ENCODE data around the gene TEAD1. TPM values are rescaled to one million over a fixed set of nuclear protein-coding genes. Genes with fewer than 3 reads are reported as not detected.

The TEAD1 gene
- total RNA-seq, 4 donors from 2014 or later, result 38.8 to 110 (median 75.3) TPM

DNA sequence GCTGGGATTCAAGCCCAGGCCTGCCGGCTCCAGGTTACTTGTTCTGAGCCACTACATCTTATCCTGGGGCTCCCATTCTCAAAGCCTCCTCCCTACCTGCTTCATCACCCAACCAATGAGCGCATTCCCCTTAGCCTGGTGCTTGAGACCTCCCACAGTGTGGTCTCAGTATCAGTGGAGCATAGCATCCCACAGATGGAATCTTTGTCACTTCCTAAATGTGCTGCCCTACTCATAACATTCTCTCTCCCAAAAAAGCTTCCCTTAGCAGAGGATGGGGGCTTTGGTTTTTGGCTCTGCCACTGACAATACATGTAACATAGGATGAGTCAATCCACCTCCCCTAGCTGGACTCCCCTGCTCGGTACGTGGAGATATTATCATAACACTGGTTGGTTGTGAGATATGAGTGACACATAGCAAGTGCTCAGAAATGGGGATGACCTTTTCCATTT is 28.8 kb downstream of the TEAD1 start:
- Histone ChIP-seq H3K27ac (no peak overlapping the region), H3K4me1 (peaks cover 0 to 3% of the 10 kb centered on the region in 2 donors), H3K27me3 (no peaks in the 10 kb centered on the region), H3K9me3 (no peaks in the 10 kb centered on the region), H3K36me3 (no peaks in the 10 kb centered on the region), H3K4me3 (no peak overlapping the region)
- no peak for DNase-seq
- intact Hi-C loops (cut with DNase I; ENCODE audit: low total_unique reads), result no loop called here
- no peak for TF ChIP-seq POLR2A (IDR thresholded peaks at IDR 0.05)
- TF ChIP-seq, protein P1, sequence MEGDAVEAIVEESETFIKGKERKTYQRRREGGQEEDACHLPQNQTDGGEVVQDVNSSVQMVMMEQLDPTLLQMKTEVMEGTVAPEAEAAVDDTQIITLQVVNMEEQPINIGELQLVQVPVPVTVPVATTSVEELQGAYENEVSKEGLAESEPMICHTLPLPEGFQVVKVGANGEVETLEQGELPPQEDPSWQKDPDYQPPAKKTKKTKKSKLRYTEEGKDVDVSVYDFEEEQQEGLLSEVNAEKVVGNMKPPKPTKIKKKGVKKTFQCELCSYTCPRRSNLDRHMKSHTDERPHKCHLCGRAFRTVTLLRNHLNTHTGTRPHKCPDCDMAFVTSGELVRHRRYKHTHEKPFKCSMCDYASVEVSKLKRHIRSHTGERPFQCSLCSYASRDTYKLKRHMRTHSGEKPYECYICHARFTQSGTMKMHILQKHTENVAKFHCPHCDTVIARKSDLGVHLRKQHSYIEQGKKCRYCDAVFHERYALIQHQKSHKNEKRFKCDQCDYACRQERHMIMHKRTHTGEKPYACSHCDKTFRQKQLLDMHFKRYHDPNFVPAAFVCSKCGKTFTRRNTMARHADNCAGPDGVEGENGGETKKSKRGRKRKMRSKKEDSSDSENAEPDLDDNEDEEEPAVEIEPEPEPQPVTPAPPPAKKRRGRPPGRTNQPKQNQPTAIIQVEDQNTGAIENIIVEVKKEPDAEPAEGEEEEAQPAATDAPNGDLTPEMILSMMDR (IDR thresholded peaks at IDR 0.05), result no peak

DNA sequence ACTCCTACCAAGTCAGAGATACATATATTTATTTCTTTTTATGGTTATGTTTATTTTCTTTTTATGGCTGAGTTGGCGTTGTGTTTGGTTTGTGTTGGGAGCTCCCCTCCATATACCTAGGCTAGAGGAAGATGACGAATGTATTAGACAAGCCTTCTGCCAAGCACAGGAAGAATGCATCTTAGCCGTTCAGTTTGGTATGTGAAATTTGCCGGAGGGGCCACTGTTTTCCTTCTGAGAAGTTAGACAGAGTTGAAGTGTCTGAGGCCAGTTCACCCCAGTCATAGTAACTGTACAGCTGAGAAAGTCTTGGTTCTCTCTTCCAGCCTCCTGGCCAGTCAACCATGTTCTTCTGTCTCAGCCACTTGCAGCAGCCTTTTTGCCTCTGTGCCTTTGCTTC is 29.8 kb downstream of the TEAD1 start:
- H3K9me3 ChIP-seq, result no peaks in the 10 kb centered on the region
- TF ChIP-seq, protein P1 (IDR thresholded peaks at IDR 0.05), result no peak
- TF ChIP-seq POLR2A (IDR thresholded peaks at IDR 0.05), result no peak
- H3K4me3 ChIP-seq, result no peak overlapping the region
- H3K27ac ChIP-seq, result no peak overlapping the region
- intact Hi-C loops (cut with DNase I; ENCODE audit: low total_unique reads), result no loop called here
- H3K36me3 ChIP-seq, result no peaks in the 10 kb centered on the region
- H3K27me3 ChIP-seq, result no peaks in the 10 kb centered on the region
- H3K4me1 ChIP-seq, result peaks cover 0 to 3% of the 10 kb centered on the region in 2 donors
- no peak for DNase-seq

GRCh38 chr11:12705874-12706273 is 31.7 kb downstream of the TEAD1 start:
- TF ChIP-seq, protein P1 (IDR thresholded peaks at IDR 0.05), result no peak
- TF ChIP-seq POLR2A (IDR thresholded peaks at IDR 0.05), result no peak
- Histone ChIP-seq H3K4me1 (peaks cover 0 to 2% of the 10 kb centered on the region in 2 donors), H3K9me3 (no peaks in the 10 kb centered on the region), H3K36me3 (no peaks in the 10 kb centered on the region), H3K27ac (no peak overlapping the region), H3K27me3 (no peaks in the 10 kb centered on the region), H3K4me3 (no peak overlapping the region)
- DNase-seq, result no peak
- intact Hi-C loops (cut with DNase I; ENCODE audit: low total_unique reads), result no loop called here

DNA sequence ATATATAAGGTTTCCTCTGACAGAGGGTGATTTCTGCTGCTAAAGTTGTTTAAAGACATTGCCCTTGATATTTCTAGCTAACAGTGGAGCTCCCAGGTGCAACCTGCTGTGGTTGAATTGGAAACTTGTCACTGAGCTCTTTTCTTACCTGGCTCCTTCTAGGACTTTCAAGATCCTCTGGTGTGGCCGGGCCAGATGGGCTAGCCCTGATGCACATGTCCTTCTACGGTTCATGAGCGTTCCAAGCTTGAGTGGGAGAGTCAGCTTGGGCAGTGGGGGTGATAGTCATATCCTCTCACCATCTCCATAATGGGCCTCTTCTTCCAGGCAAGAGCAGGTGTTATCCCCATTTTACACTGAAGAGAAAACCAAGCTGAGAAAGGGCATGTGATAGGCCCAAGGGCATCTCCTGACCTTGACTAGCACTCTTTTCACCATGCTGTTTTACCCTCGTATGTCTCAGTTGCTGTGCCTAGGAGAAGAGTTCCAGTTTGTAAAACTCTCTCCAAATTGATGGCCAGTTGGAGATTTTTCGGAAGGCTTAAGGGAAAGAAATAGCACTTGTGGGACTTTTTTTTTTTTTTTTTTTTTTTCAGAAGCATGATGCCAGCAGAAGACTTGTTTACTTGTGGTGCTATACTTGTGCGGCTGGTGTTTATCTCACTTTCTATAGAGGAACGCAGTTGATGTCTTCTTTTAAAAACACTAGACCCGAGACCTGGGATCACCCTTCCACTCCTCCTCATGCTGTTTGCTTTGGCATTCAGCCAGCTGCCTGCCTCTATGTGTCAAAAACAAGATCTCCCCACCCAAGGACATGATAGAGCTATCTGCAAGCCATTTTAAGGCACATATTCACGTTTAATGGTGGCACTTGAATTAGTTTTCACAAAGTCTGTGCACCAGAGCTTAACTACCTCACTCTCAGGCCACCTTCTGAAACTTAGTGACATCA is 32.6 kb downstream of the TEAD1 start:
- Histone ChIP-seq H3K27me3 (no peaks in the 10 kb centered on the region), H3K9me3 (no peaks in the 10 kb centered on the region), H3K27ac (no peak overlapping the region), H3K4me1 (no peaks in the 10 kb centered on the region), H3K36me3 (no peaks in the 10 kb centered on the region), H3K4me3 (no peak overlapping the region)
- DNase-seq, result no peak
- intact Hi-C loops (cut with DNase I; ENCODE audit: low total_unique reads), result no loop called here
- no peak for TF ChIP-seq POLR2A (IDR thresholded peaks at IDR 0.05)

- Histone ChIP-seq H3K36me3 (no peaks in the 10 kb centered on the region), H3K4me3 (no peak overlapping the region), H3K27me3 (no peaks in the 10 kb centered on the region), H3K4me1 (no peaks in the 10 kb centered on the region), H3K27ac (no peak overlapping the region), H3K9me3 (no peaks in the 10 kb centered on the region)
- intact Hi-C loops (cut with DNase I; ENCODE audit: low total_unique reads), result no loop called here
- no peak for DNase-seq
- TF ChIP-seq, protein P1 (IDR thresholded peaks at IDR 0.05), result no peak
- TF ChIP-seq POLR2A (IDR thresholded peaks at IDR 0.05), result no peak
Observed at GRCh38 chr11:12707500-12707880, 33.3 kb downstream of the TEAD1 start.
